Effector memory CD4-positive, alpha-beta T cell (primary cell): Measurements from ENCODE around the gene VWA8.
"Not testable (repeated sequence)": the region's sequence is repeated elsewhere in the genome, so short reads cannot be mapped to it uniquely, and the experiment has no call there.

ENCODE experiments used
- DNase-seq, 3 donors: peaks; one replicate each; pipeline ENCODE4 v3.0.0-alpha.2; 2020
- H3K27ac ChIP-seq: 2 replicates; pipeline ENCODE4 v1.7.0; 2013; ENCODE audit warnings: mild to moderate bottlenecking, low read length, moderate library complexity; ENCODE audit not compliant: insufficient read depth, poor library complexity, severe bottlenecking
- H3K27me3 ChIP-seq: replicated peaks from 2 replicates; pipeline ENCODE4 v1.7.0; 2013; ENCODE audit warnings: mild to moderate bottlenecking, low read length; ENCODE audit not compliant: insufficient read depth, control insufficient read depth, poor library complexity, severe bottlenecking
- H3K36me3 ChIP-seq: 2 replicates; pipeline ENCODE4 v1.7.0; 2013; ENCODE audit warnings: mild to moderate bottlenecking, low read length, moderate library complexity; ENCODE audit not compliant: control insufficient read depth, insufficient read depth
- H3K4me1 ChIP-seq: 2 replicates; pipeline ENCODE4 v1.7.0; 2013; ENCODE audit warnings: low read length, mild to moderate bottlenecking; ENCODE audit not compliant: control insufficient read depth, insufficient read depth, poor library complexity, severe bottlenecking
- H3K4me3 ChIP-seq: 2 replicates; pipeline ENCODE4 v1.7.0; 2013; ENCODE audit warnings: low read length, low read depth, mild to moderate bottlenecking; ENCODE audit not compliant: insufficient read depth, poor library complexity, severe bottlenecking
- H3K9me3 ChIP-seq: 2 replicates; pipeline ENCODE4 v1.7.0; 2013; ENCODE audit warnings: mild to moderate bottlenecking, low read length, moderate library complexity; ENCODE audit not compliant: control insufficient read depth

VWA8 gene

GRCh38 chr13:41821238-41821594 lies 139.7 kb downstream of the VWA8 start:
- Histone ChIP-seq H3K9me3 (no peaks in the 10 kb centered on the region), H3K4me3 (no peak overlapping the region), H3K4me1 (no peaks in the 10 kb centered on the region), H3K27ac (no peak overlapping the region), H3K36me3 (peaks cover 10% of the 10 kb centered on the region), H3K27me3 (no peaks in the 10 kb centered on the region)
- DNase-seq: no peak

GRCh38 chr13:41820581-41821237 lies 140.2 kb downstream of the VWA8 start:
- Histone ChIP-seq H3K27ac (no peak overlapping the region), H3K9me3 (no peaks in the 10 kb centered on the region), H3K36me3 (peaks cover 10% of the 10 kb centered on the region), H3K4me3 (no peak overlapping the region), H3K4me1 (no peaks in the 10 kb centered on the region), H3K27me3 (no peaks in the 10 kb centered on the region)
- no peak for DNase-seq

- Histone ChIP-seq H3K4me3 (no peak overlapping the region), H3K27ac (no peak overlapping the region), H3K4me1 (no peaks in the 10 kb centered on the region), H3K27me3 (no peaks in the 10 kb centered on the region), H3K36me3 (peaks cover 5% of the 10 kb centered on the region), H3K9me3 (no peaks in the 10 kb centered on the region)
- DNase-seq: no peak
These were observed 144.9 kb downstream of the VWA8 start for GRCh38 chr13:41816057-41816456.

GRCh38 chr13:41813426-41813825 lies 147.5 kb downstream of the VWA8 start:
- H3K27ac ChIP-seq: no peak overlapping the region
- no peak overlapping the region for H3K4me3 ChIP-seq
- H3K4me1 ChIP-seq: no peaks in the 10 kb centered on the region
- no peaks in the 10 kb centered on the region for H3K27me3 ChIP-seq
- DNase-seq: no peak
- H3K36me3 ChIP-seq: peaks cover 5% of the 10 kb centered on the region
- no peaks in the 10 kb centered on the region for H3K9me3 ChIP-seq

- no peaks in the 10 kb centered on the region for H3K27me3 ChIP-seq
- no peak for DNase-seq
- no peaks in the 10 kb centered on the region for H3K9me3 ChIP-seq
- no peaks in the 10 kb centered on the region for H3K4me1 ChIP-seq
- H3K27ac ChIP-seq: no peak overlapping the region
- peaks cover 5% of the 10 kb centered on the region for H3K36me3 ChIP-seq
- no peak overlapping the region for H3K4me3 ChIP-seq
These were observed 148.1 kb downstream of the VWA8 start for GRCh38 chr13:41812851-41813250.

GRCh38 chr13:41812237-41812636 lies 148.7 kb downstream of the VWA8 start:
- H3K4me1 ChIP-seq: no peaks in the 10 kb centered on the region
- no peaks in the 10 kb centered on the region for H3K9me3 ChIP-seq
- no peaks in the 10 kb centered on the region for H3K27me3 ChIP-seq
- H3K36me3 ChIP-seq: peaks cover 5% of the 10 kb centered on the region
- DNase-seq: no peak
- H3K27ac ChIP-seq: no peak overlapping the region
- H3K4me3 ChIP-seq: no peak overlapping the region

- H3K27ac ChIP-seq: no peak overlapping the region
- H3K4me3 ChIP-seq: no peak overlapping the region
- DNase-seq: no peak
- H3K4me1 ChIP-seq: no peaks in the 10 kb centered on the region
- H3K27me3 ChIP-seq: no peaks in the 10 kb centered on the region
- H3K36me3 ChIP-seq: peaks cover 5% of the 10 kb centered on the region
- H3K9me3 ChIP-seq: no peaks in the 10 kb centered on the region
These were observed 149.3 kb downstream of the VWA8 start for GRCh38 chr13:41811588-41812021.

GRCh38 chr13:41809962-41810361 lies 150.9 kb downstream of the VWA8 start:
- Histone ChIP-seq H3K4me3 (no peak overlapping the region), H3K27ac (no peak overlapping the region), H3K27me3 (no peaks in the 10 kb centered on the region), H3K36me3 (peaks cover 11% of the 10 kb centered on the region), H3K4me1 (no peaks in the 10 kb centered on the region), H3K9me3 (no peaks in the 10 kb centered on the region)
- DNase-seq: no peak

- not testable (repeated sequence) for H3K4me3 ChIP-seq, H3K9me3 ChIP-seq, DNase-seq, H3K27me3 ChIP-seq, H3K4me1 ChIP-seq, H3K27ac ChIP-seq
- peaks cover 22% of the 10 kb centered on the region for H3K36me3 ChIP-seq
These were observed 157.5 kb downstream of the VWA8 start for GRCh38 chr13:41803445-41803735.

GRCh38 chr13:41802684-41803444 lies 158.0 kb downstream of the VWA8 start:
- no peak for DNase-seq
- Histone ChIP-seq H3K9me3 (no peaks in the 10 kb centered on the region), H3K27ac (no peak overlapping the region), H3K36me3 (peaks cover 22% of the 10 kb centered on the region), H3K27me3 (no peaks in the 10 kb centered on the region), H3K4me1 (no peaks in the 10 kb centered on the region), H3K4me3 (no peak overlapping the region)
